PC-9 (cell line): ENCODE data around the gene CNTNAP5.

Experiments used
- CTCF ChIP-seq: fragments of 200-600 bp; sonication (generic); conservative IDR thresholded peaks from 2 replicates; pipeline ENCODE4 v1.6.1; 2017; ENCODE audit warnings: mixed run types, antibody characterized with exemption, mild to moderate bottlenecking, moderate library complexity
- EZH2 ChIP-seq: fragments of 200-600 bp; sonication (generic); IDR thresholded peaks from 2 replicates; pipeline ENCODE4 v1.8.0; 2017; ENCODE audit warnings: antibody characterized with exemption, low read depth

GRCh38 chr2:124835331-124835730 is 810.2 kb downstream of the CNTNAP5 start:
- TF ChIP-seq CTCF (no peak), EZH2 (no peak)
